Testis (tissue), 2 donors: ENCODE results near the gene GMDS.

ENCODE experiments used
- POLR2A ChIP-seq: fragments of 450-650 bp; IDR thresholded peaks from one replicate; pipeline ENCODE4 v1.6.1; 2017; ENCODE audit warnings: antibody characterized with exemption, mild to moderate bottlenecking, moderate library complexity
- TF ChIP-seq, protein P1 (sequence below), 3 experiments: fragments of 450-650 bp in 2 of 3; fragments of 200-600 bp in 1 of 3; sonication (generic) in 1 of 3; IDR thresholded peaks; one replicate each; pipeline ENCODE4 v1.5.1; 2016 to 2019; ENCODE audit warnings: antibody characterized with exemption in 3 of 3, mild to moderate bottlenecking in 2 of 3, moderate library complexity in 1 of 3

DNA sequence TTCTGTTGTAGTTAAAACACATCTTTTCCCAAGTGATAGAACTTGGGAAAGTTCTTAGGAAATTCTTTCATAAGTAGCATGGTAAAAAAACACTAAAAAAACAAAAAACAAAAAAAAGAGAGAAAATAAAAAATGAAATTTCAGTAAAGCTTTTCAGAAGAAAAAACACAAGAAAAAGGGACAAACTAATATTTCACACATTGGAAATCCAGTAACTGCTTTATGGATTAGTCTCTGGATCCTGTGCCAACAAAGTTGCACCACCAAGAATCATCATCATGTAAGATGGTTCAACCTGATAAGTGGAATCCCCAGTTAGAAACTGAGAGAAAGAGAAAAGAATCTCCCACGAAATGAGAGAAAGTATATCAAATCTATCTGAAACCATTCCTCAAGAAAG is 144.2 kb downstream of the GMDS start:
- TF ChIP-seq, protein P1, sequence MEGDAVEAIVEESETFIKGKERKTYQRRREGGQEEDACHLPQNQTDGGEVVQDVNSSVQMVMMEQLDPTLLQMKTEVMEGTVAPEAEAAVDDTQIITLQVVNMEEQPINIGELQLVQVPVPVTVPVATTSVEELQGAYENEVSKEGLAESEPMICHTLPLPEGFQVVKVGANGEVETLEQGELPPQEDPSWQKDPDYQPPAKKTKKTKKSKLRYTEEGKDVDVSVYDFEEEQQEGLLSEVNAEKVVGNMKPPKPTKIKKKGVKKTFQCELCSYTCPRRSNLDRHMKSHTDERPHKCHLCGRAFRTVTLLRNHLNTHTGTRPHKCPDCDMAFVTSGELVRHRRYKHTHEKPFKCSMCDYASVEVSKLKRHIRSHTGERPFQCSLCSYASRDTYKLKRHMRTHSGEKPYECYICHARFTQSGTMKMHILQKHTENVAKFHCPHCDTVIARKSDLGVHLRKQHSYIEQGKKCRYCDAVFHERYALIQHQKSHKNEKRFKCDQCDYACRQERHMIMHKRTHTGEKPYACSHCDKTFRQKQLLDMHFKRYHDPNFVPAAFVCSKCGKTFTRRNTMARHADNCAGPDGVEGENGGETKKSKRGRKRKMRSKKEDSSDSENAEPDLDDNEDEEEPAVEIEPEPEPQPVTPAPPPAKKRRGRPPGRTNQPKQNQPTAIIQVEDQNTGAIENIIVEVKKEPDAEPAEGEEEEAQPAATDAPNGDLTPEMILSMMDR (IDR thresholded peaks at IDR 0.05) = no peak
- no peak for TF ChIP-seq POLR2A
